H1 (cell line): ENCODE data around the gene MBD5.

Experiments used
- CEBPB ChIP-seq: IDR thresholded peaks from 2 replicates; pipeline ENCODE4 v1.6.1; 2012; ENCODE audit warnings: low read depth, low read length
- CREB1 ChIP-seq: IDR thresholded peaks from 2 replicates; pipeline ENCODE4 v1.6.1; 2012; ENCODE audit warnings: inconsistent platforms
- EZH2 ChIP-seq: fragments of 200-600 bp; sonication (generic); IDR thresholded peaks from 2 replicates; pipeline ENCODE4 v1.7.1; 2012; ENCODE audit warnings: low read depth, mild to moderate bottlenecking, moderate library complexity, low read length, inconsistent platforms; ENCODE audit not compliant: severe bottlenecking
- MAX ChIP-seq: IDR thresholded peaks from 2 replicates; pipeline ENCODE4 v1.6.1; 2012; ENCODE audit warnings: inconsistent platforms
- POLR2A ChIP-seq, 2 experiments: IDR thresholded peaks; 1 replicate in 1 of 2; 2 replicates in 1 of 2; pipeline ENCODE4 v1.6.1; 2011; ENCODE audit warnings: low read depth in 2 of 2, low read length in 2 of 2, mild to moderate bottlenecking in 2 of 2; ENCODE audit errors: control extremely low read depth in 1 of 2
- POLR2AphosphoS5 ChIP-seq: IDR thresholded peaks from 2 replicates; pipeline ENCODE4 v1.6.1; 2011; ENCODE audit warnings: low read depth, low read length
- RAD21 ChIP-seq, 2 experiments: IDR thresholded peaks in 1 of 2; conservative IDR thresholded peaks in 1 of 2; 2 replicates each; pipeline ENCODE4 v1.6.1; 2011; ENCODE audit warnings: low read depth in 2 of 2, low read length in 2 of 2, improper control_type of control experiment in 1 of 2, inconsistent platforms in 1 of 2, mild to moderate bottlenecking in 1 of 2, moderate library complexity in 1 of 2
- RFX5 ChIP-seq: IDR thresholded peaks from 2 replicates; pipeline ENCODE4 v1.6.1; 2011; ENCODE audit warnings: low read depth, low read length, improper control_type of control experiment, borderline replicate concordance
- SP2 ChIP-seq: IDR thresholded peaks from 2 replicates; pipeline ENCODE4 v1.6.1; 2012; ENCODE audit warnings: mild to moderate bottlenecking, low read length, inconsistent platforms
- TAF1 ChIP-seq: IDR thresholded peaks from 2 replicates; pipeline ENCODE4 v1.6.1; 2011; ENCODE audit warnings: mild to moderate bottlenecking, low read depth, low read length
- TF ChIP-seq, protein P1 (sequence below), 3 experiments: IDR thresholded peaks; 1 replicate in 2 of 3; 2 replicates in 1 of 3; pipeline versions ENCODE4 v1.5.1 to v1.6.1; 2011; ENCODE audit warnings: low read length in 3 of 3, mild to moderate bottlenecking in 3 of 3, inconsistent platforms in 2 of 3, low read depth in 1 of 3, moderate library complexity in 1 of 3; ENCODE audit not compliant: insufficient read depth in 1 of 3; ENCODE audit errors: control extremely low read depth in 1 of 3

DNA sequence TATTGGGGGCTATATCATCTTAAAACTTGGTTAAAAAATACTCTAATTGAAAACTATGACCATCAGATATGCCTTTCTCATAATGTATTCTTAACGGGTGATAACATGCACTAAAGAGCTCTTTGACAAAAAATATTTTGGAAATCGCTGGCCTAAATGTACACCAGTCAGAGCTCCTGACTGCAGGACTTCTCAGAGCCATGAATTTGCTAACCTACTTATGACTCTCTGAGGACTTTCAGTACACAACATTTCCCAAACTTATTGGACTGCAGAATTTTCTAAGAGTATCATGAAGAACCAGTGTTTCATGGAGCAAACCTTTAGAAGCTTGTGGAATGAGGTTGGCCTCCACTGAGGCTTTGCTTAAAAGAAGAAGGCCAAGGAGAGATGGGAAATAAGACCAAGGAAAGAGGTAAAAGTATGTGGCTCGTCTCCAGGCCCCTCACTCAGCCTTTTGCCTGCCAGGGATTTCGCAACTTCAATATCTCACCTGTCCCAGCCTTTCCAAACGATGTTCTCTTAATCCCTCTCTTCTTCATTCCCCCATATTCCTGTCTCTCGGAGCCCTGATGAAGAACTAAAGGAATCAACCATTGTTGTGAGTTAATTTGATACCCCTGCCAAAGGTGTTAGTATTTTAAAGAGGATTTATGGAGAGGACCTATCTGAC lies 534.9 kb downstream of the MBD5 start:
- no peak for TF ChIP-seq SP2
- no peak for TF ChIP-seq EZH2
- no peak for TF ChIP-seq TAF1
- TF ChIP-seq, protein P1, sequence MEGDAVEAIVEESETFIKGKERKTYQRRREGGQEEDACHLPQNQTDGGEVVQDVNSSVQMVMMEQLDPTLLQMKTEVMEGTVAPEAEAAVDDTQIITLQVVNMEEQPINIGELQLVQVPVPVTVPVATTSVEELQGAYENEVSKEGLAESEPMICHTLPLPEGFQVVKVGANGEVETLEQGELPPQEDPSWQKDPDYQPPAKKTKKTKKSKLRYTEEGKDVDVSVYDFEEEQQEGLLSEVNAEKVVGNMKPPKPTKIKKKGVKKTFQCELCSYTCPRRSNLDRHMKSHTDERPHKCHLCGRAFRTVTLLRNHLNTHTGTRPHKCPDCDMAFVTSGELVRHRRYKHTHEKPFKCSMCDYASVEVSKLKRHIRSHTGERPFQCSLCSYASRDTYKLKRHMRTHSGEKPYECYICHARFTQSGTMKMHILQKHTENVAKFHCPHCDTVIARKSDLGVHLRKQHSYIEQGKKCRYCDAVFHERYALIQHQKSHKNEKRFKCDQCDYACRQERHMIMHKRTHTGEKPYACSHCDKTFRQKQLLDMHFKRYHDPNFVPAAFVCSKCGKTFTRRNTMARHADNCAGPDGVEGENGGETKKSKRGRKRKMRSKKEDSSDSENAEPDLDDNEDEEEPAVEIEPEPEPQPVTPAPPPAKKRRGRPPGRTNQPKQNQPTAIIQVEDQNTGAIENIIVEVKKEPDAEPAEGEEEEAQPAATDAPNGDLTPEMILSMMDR (IDR thresholded peaks at IDR 0.05; ENCODE audit: control extremely low read depth in 1 of 3, insufficient read depth in 1 of 3, low read depth in 1 of 3, low read length in 3 of 3) = no peak
- TF ChIP-seq RFX5 = no peak
- no peak for TF ChIP-seq POLR2A (IDR thresholded peaks at IDR 0.05; ENCODE audit: control extremely low read depth in 1 of 2, low read depth in 2 of 2, low read length in 2 of 2)
- no peak for TF ChIP-seq POLR2AphosphoS5
- no peak for TF ChIP-seq CREB1
- peak; percentile 79 for TF ChIP-seq CEBPB
- TF ChIP-seq RAD21 (IDR thresholded peaks at IDR 0.05 in 1 of 2, conservative IDR thresholded peaks at IDR 0.05 in 1 of 2; ENCODE audit: low read depth in 2 of 2, low read length in 2 of 2) = no peak
- TF ChIP-seq MAX = no peak
